NT2/D1 (cell line): Measurements from ENCODE around the gene SRGAP1.

Source experiments
- DNase-seq: peaks from one replicate; pipeline ENCODE4 v3.0.0-alpha.2; 2011; ENCODE audit warnings: low read depth, low spot score
- H3K27me3 ChIP-seq: 2 replicates; pipeline ENCODE4 v1.6.0; 2011; ENCODE audit warnings: mild to moderate bottlenecking; ENCODE audit not compliant: insufficient read length, insufficient read depth
- H3K36me3 ChIP-seq: 2 replicates; pipeline ENCODE4 v1.6.1; 2011; ENCODE audit warnings: mild to moderate bottlenecking, low read length, mixed read lengths; ENCODE audit not compliant: insufficient read depth, insufficient read length
- H3K4me1 ChIP-seq: 2 replicates; pipeline ENCODE4 v1.5.1; 2011; ENCODE audit not compliant: insufficient read depth, insufficient read length
- H3K4me3 ChIP-seq: 2 replicates; pipeline ENCODE4 v1.5.1; 2011; ENCODE audit warnings: low read depth; ENCODE audit not compliant: insufficient read length
- H3K9ac ChIP-seq: 2 replicates; pipeline ENCODE4 v1.6.0; 2011; ENCODE audit warnings: low read depth; ENCODE audit not compliant: insufficient read length
- H3K9me3 ChIP-seq: 2 replicates; pipeline ENCODE4 v1.5.1; 2011; ENCODE audit warnings: mild to moderate bottlenecking, low read length; ENCODE audit not compliant: insufficient read depth
- SUZ12 ChIP-seq: IDR thresholded peaks from 2 replicates; pipeline ENCODE4 v1.6.1; 2011; ENCODE audit not compliant: insufficient read length, insufficient read depth; ENCODE audit errors: extremely low read depth
- YY1 ChIP-seq: IDR thresholded peaks from 2 replicates; pipeline ENCODE4 v1.6.1; 2011; ENCODE audit not compliant: insufficient read length, insufficient read depth
- ZNF274 ChIP-seq: IDR thresholded peaks from 2 replicates; pipeline ENCODE4 v1.6.1; 2011; ENCODE audit warnings: mild to moderate bottlenecking, low read depth, low read length

The SRGAP1 gene

GRCh38 chr12:63927511-63927910, 83.0 kb downstream of the SRGAP1 start:
- Histone ChIP-seq H3K4me1 (no peaks in the 10 kb centered on the region), H3K4me3 (no peak overlapping the region), H3K27me3 (no peaks in the 10 kb centered on the region), H3K36me3 (no peaks in the 10 kb centered on the region), H3K9ac (no peak overlapping the region), H3K9me3 (no peaks in the 10 kb centered on the region)
- no peak for DNase-seq
- no peak for TF ChIP-seq SUZ12
- no peak for TF ChIP-seq YY1
- TF ChIP-seq ZNF274 = no peak

GRCh38 chr12:63928305-63928704, 83.8 kb downstream of the SRGAP1 start:
- TF ChIP-seq YY1 = no peak
- no peak for TF ChIP-seq SUZ12
- TF ChIP-seq ZNF274 = no peak
- no peak for DNase-seq
- H3K9me3 ChIP-seq = no peaks in the 10 kb centered on the region
- no peak overlapping the region for H3K9ac ChIP-seq
- H3K4me3 ChIP-seq = no peak overlapping the region
- no peaks in the 10 kb centered on the region for H3K36me3 ChIP-seq
- no peaks in the 10 kb centered on the region for H3K4me1 ChIP-seq
- H3K27me3 ChIP-seq = no peaks in the 10 kb centered on the region

- Histone ChIP-seq H3K4me3 (no peak overlapping the region), H3K27me3 (no peaks in the 10 kb centered on the region), H3K9ac (no peak overlapping the region), H3K9me3 (no peaks in the 10 kb centered on the region), H3K36me3 (no peaks in the 10 kb centered on the region), H3K4me1 (no peaks in the 10 kb centered on the region)
- TF ChIP-seq YY1 (no peak), ZNF274 (no peak), SUZ12 (no peak)
- DNase-seq = no peak
Measured at GRCh38 chr12:63929426-63929825, 84.9 kb downstream of the SRGAP1 start.

- H3K27me3 ChIP-seq = no peaks in the 10 kb centered on the region
- no peaks in the 10 kb centered on the region for H3K36me3 ChIP-seq
- H3K4me3 ChIP-seq = no peak overlapping the region
- no peak for TF ChIP-seq SUZ12
- H3K9ac ChIP-seq = no peak overlapping the region
- DNase-seq = no peak
- no peaks in the 10 kb centered on the region for H3K9me3 ChIP-seq
- no peaks in the 10 kb centered on the region for H3K4me1 ChIP-seq
Measured at GRCh38 chr12:63930971-63931370, 86.5 kb downstream of the SRGAP1 start.

GRCh38 chr12:63931703-63932102, 87.2 kb downstream of the SRGAP1 start:
- Histone ChIP-seq H3K4me3 (no peak overlapping the region), H3K36me3 (no peaks in the 10 kb centered on the region), H3K4me1 (no peaks in the 10 kb centered on the region), H3K27me3 (no peaks in the 10 kb centered on the region), H3K9me3 (no peaks in the 10 kb centered on the region), H3K9ac (no peak overlapping the region)
- no peak for TF ChIP-seq ZNF274
- TF ChIP-seq SUZ12 = no peak
- no peak for TF ChIP-seq YY1
- no peak for DNase-seq

GRCh38 chr12:63934936-63935335, 90.4 kb downstream of the SRGAP1 start:
- H3K4me1 ChIP-seq = no peaks in the 10 kb centered on the region
- H3K36me3 ChIP-seq = no peaks in the 10 kb centered on the region
- no peak overlapping the region for H3K9ac ChIP-seq
- no peak for DNase-seq
- H3K4me3 ChIP-seq = no peak overlapping the region
- H3K9me3 ChIP-seq = no peaks in the 10 kb centered on the region
- TF ChIP-seq SUZ12 = no peak
- no peaks in the 10 kb centered on the region for H3K27me3 ChIP-seq

- TF ChIP-seq YY1 (no peak), ZNF274 (no peak), SUZ12 (no peak)
- no peaks in the 10 kb centered on the region for H3K9me3 ChIP-seq
- H3K9ac ChIP-seq = no peak overlapping the region
Measured at GRCh38 chr12:63935361-63935760, 90.9 kb downstream of the SRGAP1 start.

GRCh38 chr12:63937378-63938316, 93.1 kb downstream of the SRGAP1 start:
- no peaks in the 10 kb centered on the region for H3K27me3 ChIP-seq
- no peak for TF ChIP-seq ZNF274
- no peak for TF ChIP-seq SUZ12
- TF ChIP-seq YY1 = no peak
- DNase-seq = no peak
- no peaks in the 10 kb centered on the region for H3K36me3 ChIP-seq
- no peaks in the 10 kb centered on the region for H3K4me1 ChIP-seq
- H3K9ac ChIP-seq = no peak overlapping the region
- no peak overlapping the region for H3K4me3 ChIP-seq
- no peaks in the 10 kb centered on the region for H3K9me3 ChIP-seq

More at GRCh38 chr12:63935361-63935760, 90.9 kb downstream of the SRGAP1 start:
- Histone ChIP-seq H3K4me1 (no peaks in the 10 kb centered on the region), H3K27me3 (no peaks in the 10 kb centered on the region), H3K4me3 (no peak overlapping the region), H3K36me3 (no peaks in the 10 kb centered on the region)
- no peak for DNase-seq
